ENCODE measurements around the gene ZNF14. TPM values are rescaled to one million over a fixed set of nuclear protein-coding genes. Genes with fewer than 3 reads are reported as not detected.

Gene ZNF14
- total RNA-seq (2022; extraction: Qiagen RNA extraction; ENCODE audit: low read depth) = 1.7 to 2.6 TPM (median 2.1 TPM) in 5 replicates

GRCh38 chr19:19732579-19733501 is at the start of gene ZNF14:
Gene ZNF14, minus strand, starts transcription at chr19:19733112. Its CDS starts 154 bp downstream, at chr19:19732958.

DNA sequence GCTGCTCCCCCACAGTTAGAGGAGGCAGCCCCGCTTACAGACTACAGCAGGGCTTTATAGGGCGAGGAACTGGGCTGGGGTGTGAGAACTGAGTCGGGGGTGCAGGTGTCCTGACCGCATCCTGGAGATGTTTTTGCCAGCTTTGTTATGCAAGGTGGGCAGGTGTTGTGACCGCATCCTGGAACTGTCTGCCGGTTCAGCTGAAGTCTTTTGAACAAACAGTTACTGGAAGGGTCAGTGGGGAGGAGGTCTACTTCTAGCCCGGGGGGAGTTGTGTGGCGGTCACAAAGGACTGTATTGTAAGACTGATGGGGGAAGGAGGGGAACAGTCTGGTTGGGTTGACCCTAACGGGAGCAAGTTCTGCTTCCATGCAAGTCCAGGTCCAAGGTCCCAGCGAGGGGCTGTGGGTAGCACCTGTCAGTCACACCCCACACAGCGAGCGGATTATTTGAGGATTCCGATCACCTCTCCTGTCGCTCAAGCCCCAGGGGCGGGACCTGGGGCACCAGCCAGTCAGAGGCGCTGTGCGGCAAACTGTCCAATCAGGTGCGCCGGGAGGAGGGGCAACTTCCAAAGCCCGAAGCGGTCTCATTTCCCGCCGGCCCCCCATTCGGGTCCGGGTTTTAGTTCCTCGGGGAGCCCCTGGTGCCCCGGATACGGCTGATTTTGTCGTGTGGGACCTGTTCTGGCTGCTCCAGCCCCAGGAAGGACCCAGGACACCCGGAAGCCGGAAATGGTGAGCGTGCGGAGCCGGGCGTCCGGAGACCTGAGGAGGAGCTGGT is 64.5 kb downstream of the ZNF14 start, which contains the start of gene ZNF101:
ZNF101 (plus strand) TSS at position 610 of the 783 bp plus-strand sequence; CDS start at position 735, 125 bp downstream.

GRCh38 chr19:19663256-19664120 is 69.4 kb downstream of the ZNF14 start, which contains the start of gene ATP13A1:
Gene ATP13A1, minus strand, starts transcription at chr19:19663676. Its CDS starts 10 bp downstream, at chr19:19663666.

Other genes with a start within 250 kb of the ZNF14 start
- 0.86 to 1.8 TPM (median 1.7 TPM) in 5 replicates for gene TSSK6, start 217.6 kb downstream of the ZNF14 start, total RNA-seq (2022; extraction: Qiagen RNA extraction; ENCODE audit: low read depth)
- gene NDUFA13, start 216.9 kb downstream of the ZNF14 start, total RNA-seq (2022; extraction: Qiagen RNA extraction; ENCODE audit: low read depth) = 145 to 183 TPM (median 161 TPM) in 5 replicates
- gene YJEFN3, start 204.2 kb downstream of the ZNF14 start, total RNA-seq (2022; extraction: Qiagen RNA extraction; ENCODE audit: low read depth) = 2.2 to 3.8 TPM (median 3.1 TPM) in 5 replicates
- gene CILP2, start 194.8 kb downstream of the ZNF14 start, total RNA-seq (2022; extraction: Qiagen RNA extraction; ENCODE audit: low read depth) = 0.08 to 0.31 TPM (median 0.20 TPM) in 5 replicates
- 1.5 to 2.9 TPM (median 2.2 TPM) in 5 replicates for gene PBX4, start 114.4 kb downstream of the ZNF14 start, total RNA-seq (2022; extraction: Qiagen RNA extraction; ENCODE audit: low read depth)
- 4.4 to 5.7 TPM (median 4.9 TPM) in 5 replicates for gene LPAR2, start 104.9 kb downstream of the ZNF14 start, total RNA-seq (2022; extraction: Qiagen RNA extraction; ENCODE audit: low read depth)
- 4.5 to 7.1 TPM (median 6.1 TPM) in 5 replicates for gene GMIP, start 89.5 kb downstream of the ZNF14 start, total RNA-seq (2022; extraction: Qiagen RNA extraction; ENCODE audit: low read depth)
- 22.5 to 34.4 TPM (median 32.4 TPM) in 5 replicates for gene ATP13A1, start 69.4 kb downstream of the ZNF14 start, total RNA-seq (2022; extraction: Qiagen RNA extraction; ENCODE audit: low read depth)
- 2.2 to 6.6 TPM (median 4.7 TPM) in 5 replicates for gene ZNF101, start 64.3 kb downstream of the ZNF14 start, total RNA-seq (2022; extraction: Qiagen RNA extraction; ENCODE audit: low read depth)
- gene ZNF506, start 88.6 kb upstream of the ZNF14 start, total RNA-seq (2022; extraction: Qiagen RNA extraction; ENCODE audit: low read depth) = 0.13 to 0.49 TPM (median 0.27 TPM) in 4 of 5 replicates, not detected in the other
- 0.06 TPM in 1 of 5 replicates, not detected in the others for gene ZNF253, start 132.8 kb upstream of the ZNF14 start, total RNA-seq (2022; extraction: Qiagen RNA extraction; ENCODE audit: low read depth)
- gene ZNF93, start 167.8 kb upstream of the ZNF14 start, total RNA-seq (2022; extraction: Qiagen RNA extraction; ENCODE audit: low read depth) = not detected in 5 replicates

Data from A549 treated with GW870086 at 1 μM for 4 hours (cell line).